ENCODE measurements around the gene ELOVL1.

Gene ELOVL1

GRCh38 chr1:43322506-43322905, 45.3 kb downstream of the ELOVL1 start:
- no peak for DNase-seq

DNA sequence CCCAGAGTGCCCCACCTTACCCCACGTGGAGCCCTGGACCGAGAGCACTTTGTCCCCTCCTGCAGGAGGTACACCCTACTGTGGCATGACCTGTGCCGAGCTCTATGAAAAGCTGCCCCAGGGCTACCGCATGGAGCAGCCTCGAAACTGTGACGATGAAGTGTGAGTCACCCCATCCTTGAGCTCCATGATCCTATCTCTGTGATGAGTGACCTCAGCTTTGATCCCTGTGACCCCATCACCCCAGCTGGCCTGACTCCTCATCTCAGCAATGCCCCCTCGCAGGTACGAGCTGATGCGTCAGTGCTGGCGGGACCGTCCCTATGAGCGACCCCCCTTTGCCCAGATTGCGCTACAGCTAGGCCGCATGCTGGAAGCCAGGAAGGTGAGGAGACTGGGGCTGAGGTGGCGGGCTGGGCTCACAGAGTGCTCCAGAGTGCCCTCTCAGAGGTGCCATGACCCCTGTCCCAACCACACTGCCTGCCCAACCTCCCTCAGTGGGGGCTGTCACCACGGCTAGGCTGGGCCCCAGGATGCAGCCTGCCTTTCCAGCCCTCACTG, 46.4 kb downstream of the ELOVL1 start:
- no peak for DNase-seq

- DNase-seq, result no peak
Measured at GRCh38 chr1:43319766-43320165, 48.0 kb downstream of the ELOVL1 start.

- no peak for DNase-seq
Measured at GRCh38 chr1:43319288-43319687, 48.5 kb downstream of the ELOVL1 start.

GRCh38 chr1:43318831-43319230, 49.0 kb downstream of the ELOVL1 start:
- DNase-seq, result no peak

DNA sequence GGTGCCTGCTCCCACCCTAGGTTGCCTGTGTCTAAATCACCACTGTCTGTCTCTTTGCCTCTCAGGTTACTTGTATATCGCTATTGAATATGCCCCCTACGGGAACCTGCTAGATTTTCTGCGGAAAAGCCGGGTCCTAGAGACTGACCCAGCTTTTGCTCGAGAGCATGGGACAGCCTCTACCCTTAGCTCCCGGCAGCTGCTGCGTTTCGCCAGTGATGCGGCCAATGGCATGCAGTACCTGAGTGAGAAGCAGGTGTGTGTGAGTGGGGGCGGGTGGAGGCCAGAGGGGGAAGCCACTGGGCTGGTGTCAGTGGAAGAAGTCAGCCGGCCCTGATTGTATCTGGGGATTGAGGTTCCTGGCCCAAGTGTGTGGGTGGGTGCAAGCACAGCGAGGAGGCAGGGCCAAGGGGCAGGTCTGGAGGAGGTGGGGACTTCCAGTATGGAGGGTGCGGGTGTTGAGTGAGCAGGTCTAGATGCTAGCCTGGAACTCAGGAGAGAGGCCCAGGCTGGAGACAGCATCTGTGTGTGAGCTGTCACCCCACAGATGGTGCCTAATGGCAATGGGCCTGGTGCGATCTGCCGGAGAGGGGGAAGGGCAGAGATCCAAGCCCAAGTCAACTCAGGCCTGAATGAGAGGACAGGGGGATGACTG, 49.9 kb downstream of the ELOVL1 start:
- DNase-seq, result no peak

DNA sequence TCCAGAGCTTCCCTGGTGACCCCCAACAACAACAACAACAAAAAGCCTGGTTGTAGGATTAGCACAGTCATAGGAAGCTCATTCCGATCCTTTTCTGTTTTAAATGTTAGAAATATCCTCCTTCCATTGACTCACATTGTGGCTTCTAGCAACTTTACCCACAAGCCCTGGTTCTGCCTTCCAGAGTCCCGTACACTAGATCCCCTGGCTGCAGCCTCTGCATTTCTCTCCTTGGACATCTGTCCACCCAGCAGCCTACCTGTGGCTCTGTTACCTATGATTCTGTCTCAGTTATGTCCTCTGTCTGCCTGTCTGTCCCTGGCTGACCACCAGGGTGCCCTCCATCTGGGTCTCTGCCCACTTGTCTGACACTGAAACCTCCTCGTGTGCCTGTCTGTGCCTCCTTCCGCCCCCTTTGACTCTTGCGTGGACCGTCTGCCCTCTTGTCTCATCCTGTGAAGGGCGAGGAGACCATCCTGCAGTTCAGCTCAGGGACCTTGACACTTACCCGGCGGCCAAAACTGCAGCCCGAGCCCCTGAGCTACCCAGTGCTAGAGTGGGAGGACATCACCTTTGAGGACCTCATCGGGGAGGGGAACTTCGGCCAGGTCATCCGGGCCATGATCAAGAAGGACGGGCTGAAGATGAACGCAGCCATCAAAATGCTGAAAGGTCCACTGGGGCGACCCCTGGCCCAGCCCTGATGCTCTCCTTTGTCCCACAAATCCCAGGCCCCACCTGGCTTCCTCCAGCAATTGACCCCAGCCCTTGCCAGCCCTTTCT, 50.9 kb downstream of the ELOVL1 start:
- DNase-seq, result no peak

GRCh38 chr1:43315963-43316737, 51.7 kb downstream of the ELOVL1 start:
- no peak for DNase-seq

DNA sequence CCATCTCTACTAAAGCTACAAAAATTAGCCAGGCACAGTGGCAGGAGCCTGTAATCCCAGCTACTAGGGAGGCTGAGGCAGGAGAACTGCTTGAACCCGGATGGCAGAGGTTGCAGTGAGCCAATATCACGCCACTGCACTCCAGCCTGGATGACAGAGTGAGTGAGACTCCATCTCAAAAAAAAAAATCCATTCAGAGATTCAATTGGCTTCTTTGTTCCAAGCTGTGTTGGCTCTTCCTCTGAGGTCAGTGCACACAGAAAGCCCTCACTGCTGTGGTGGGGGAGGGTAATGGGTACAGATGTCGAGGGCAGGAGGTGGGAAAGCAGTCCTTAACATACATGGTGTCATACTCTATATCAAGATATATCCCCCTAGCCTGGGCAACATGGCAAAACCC, 52.3 kb downstream of the ELOVL1 start:
- no peak for DNase-seq

GRCh38 chr1:43314233-43314632, 53.6 kb downstream of the ELOVL1 start:
- no peak for DNase-seq

DNA sequence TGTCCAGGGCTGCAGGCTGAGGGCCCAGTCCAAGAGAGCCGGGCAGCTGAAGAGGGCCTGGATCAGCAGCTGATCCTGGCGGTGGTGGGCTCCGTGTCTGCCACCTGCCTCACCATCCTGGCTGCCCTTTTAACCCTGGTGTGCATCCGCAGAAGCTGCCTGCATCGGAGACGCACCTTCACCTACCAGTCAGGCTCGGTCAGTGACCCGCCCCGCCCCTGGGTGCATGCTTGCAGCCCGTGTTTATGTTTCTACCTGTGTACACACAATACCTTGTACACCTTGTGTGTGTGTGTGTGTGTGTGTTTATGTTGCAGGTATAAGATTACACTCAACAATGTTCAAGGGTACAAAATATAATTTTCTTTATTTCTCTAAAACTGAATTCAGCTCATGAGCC, 54.0 kb downstream of the ELOVL1 start:
- no peak for DNase-seq

Measured in NCI-H1105 (cell line).